Left cardiac atrium (tissue), 4 donors: ENCODE data around the gene LGR4. TPM values are rescaled to one million over a fixed set of nuclear protein-coding genes. Genes with fewer than 3 reads are reported as not detected.

Experiments used
- ATAC-seq, 2 donors: fragments of 200-7000 bp; cut with Tn5 transposase; one replicate each; pipeline ENCODE4 v1.9.1; 2020; ENCODE audit warnings: mild to moderate bottlenecking in 2 of 2, moderate library complexity in 2 of 2
- DNase-seq: peaks from one replicate; pipeline ENCODE4 v3.0.0-alpha.2; 2020
- intact Hi-C, 2 donors: fragments of 100-400 bp; cut with DNase I; formaldehyde crosslinking; loops; one replicate each; pipeline versions ENCODE4 v1.14.1 to v1.15.1; 2022 to 2023
- total RNA-seq, 2 donors: library from RNA; stranded (reverse); fragmentation: NEBNext Ultra II Directional; extraction: Animal tissue kit (Norgen Biotek cat#: 25700); gene quantifications; one replicate each; pipeline ENCODE4 v1.2.1, GENCODE V29; 2021
- donor health status: DM: no; HTN: yes; CAD: no.
- donor health status: DM: no; HTN: yes; CAD: no; lungs with severe emphysema.
- donor health status: DM: yes; HTN: yes; CAD: no.
- donor health status: Dilated cardiomyopathy.

Gene LGR4
- total RNA-seq, 2 donors from 2014 or later = 29.0 to 33.3 TPM

DNA sequence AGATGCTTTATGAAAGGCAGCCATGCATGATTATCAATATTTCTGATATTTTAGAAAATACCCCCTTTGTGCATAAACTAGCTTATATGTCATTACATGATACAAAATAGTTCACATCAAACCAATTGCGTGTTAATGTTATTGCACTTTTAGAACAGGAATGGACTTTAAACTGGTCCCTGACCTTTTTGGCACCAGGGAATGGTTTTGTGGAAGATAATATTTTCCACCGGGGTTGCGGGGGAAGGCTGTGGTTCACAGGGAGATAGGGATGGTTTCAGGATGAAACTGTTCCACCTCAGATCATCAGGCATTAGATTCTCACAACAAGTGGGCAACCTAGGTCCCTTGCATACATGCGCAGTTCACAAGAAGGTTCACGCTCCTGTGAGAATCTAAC lies 16.5 kb upstream of the LGR4 start:
- intact Hi-C loops = no loop called here
- no peak for ATAC-seq

DNA sequence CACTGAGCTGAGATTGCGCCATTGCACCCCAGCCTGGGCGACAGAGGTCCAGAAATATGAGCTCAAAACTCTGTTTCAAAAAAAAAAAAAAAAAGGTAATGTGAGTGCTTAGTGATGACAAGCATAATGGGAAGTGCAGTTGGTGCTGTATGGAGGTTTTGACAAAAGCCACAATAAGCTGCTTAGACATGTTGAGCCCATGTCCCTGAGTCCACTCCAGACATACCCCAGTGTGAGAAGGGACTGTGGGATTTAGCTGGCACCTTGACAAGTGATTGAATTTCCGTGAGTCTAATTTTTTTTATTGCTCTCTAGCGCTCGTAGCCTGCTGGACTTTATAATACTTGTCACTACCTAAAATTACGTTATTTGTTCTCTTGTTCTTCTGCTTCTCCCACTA lies 15.1 kb upstream of the LGR4 start:
- no peak for ATAC-seq
- intact Hi-C loops = loop anchor here in 1 of 2 donors (2.0 kb wide), 1 partner anchor 303 kb away; no protein-coding TSS in a partner anchor
- DNase-seq = no peak

More for the DNA sequence above, 16.5 kb upstream of the LGR4 start:
- DNase-seq = no peak

DNA sequence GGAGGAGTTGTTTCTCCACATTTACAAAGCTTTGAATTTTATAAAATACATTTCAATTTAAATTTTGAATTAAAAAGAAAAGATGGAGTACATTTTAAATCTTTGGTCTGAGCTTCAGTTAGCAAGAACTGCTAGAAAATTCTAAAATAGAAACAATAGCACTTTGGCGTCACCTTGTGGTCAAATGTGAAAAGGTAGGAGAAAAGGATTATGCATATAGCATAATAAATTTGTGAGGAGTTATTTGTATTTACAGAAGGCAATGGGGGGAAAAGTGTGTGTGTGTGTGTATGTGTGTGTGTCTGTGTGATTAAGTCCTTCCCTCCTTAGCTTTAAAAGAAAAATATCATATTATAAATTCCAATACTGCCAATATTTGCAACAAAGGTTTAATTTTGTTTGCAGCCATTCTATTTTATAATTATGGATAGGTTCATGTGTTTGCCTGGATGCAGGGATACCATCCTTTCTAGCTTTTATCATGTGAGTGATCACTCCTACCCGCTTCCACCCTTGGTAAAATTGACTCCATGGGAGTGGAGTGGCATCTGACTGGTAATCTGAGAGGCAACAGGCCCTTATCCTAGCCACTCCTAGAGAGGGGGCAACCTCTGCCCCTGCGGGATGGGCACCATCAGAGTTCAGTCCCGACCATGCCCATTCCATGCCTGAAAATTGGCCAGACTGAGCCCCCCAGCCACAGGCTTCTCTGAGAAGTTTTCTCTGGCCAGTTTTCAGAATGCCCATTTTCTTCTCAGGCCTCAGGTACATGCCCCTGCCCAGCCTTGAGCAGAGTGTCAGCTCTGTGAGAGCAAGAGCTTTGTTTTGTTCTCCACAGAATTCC lies 13.6 kb upstream of the LGR4 start:
- intact Hi-C loops = loop anchor here in 1 of 2 donors (2.0 kb wide), 1 partner anchor 301 kb away; no protein-coding TSS in a partner anchor
- peak; percentile 17 to 47 for ATAC-seq
- no peak for DNase-seq

DNA sequence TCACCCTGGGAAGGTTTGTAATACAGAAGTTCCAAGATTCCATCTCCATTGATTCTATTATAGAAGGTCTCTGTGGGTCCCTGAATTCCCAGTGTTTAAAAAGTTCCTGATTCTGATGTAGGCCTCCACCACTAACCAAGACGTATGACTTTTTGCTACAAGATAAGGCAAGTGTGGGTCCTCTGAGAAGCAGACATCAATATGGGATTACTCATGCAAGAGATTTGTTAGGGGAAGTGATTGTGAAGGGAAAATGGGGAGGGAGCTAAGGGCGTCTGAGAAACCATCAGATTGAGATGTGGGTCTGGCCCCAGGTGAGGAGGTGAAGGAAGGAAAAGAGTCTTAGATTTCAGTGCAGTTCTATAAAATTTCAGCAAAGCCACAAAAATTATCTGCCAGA lies 10.2 kb upstream of the LGR4 start:
- ATAC-seq (no peak), DNase-seq (no peak)
- intact Hi-C loops = loop anchor here in 1 of 2 donors (5.0 kb wide), 1 partner anchor 300 kb away; no protein-coding TSS in a partner anchor

DNA sequence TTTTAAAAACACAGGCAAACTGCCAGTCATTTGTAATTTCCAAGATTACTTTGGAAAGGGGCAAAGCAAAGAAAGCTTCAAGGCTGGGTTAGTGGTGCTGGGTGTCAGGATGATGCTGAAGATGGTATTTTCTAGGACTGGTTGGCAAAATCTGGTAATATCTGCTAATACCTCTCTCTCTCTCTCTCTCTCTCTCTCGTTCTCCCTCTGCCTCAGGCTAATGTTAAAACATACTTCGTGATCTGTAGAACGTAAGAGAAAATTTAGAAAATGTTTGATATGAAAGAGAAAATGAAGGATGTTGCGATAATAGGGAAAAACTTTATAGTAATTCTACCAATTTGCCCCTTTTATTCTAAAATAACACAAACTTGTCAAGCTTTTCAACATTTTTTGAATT lies 9.4 kb upstream of the LGR4 start:
- ATAC-seq (no peak), DNase-seq (no peak)
- intact Hi-C loops = loop anchor here in 1 of 2 donors (5.0 kb wide), 1 partner anchor 300 kb away; no protein-coding TSS in a partner anchor

DNA sequence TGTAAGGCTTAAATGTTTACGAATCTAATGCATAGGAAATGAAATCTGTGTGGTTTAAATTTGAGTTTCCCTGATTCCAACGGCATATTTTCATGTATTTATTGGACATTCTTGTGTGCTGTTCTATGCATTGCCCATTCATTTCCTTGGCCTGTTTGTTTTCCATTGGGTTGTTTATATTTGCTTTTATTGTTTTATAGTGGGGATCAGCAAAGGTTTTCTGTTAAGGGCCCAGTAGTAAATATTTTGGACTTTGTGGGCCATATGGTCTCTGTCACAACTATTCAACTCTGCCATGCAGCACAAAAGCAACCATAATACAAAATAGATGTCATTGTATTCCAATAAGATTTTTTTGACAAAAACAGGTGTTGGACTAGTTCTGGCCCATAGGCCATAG lies 5.2 kb upstream of the LGR4 start:
- intact Hi-C loops = loop anchor here in 1 of 2 donors (10.0 kb wide), 1 partner anchor 113 kb away; the partner anchor contains the start of gene CCDC34
- ATAC-seq = no peak
- DNase-seq = no peak

DNA sequence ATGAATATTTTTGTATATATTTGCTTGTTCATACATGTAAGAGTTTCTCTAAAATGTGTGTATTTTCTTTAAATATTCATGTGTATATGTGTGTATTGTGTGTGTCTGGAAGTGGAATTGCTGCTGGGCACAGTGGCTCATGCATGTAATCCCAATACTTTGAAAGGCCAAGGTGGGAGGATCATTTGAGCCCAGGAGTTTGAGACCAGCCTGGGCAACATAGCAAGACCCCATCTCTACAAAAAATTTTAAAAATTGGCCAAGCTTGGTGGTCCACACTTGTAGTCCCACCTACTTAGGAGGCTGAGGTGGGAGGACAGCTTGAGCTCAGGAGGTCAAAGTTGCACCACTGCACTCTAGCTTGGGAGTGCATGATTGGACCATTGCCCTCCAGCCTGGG lies 4.7 kb upstream of the LGR4 start:
- DNase-seq (no peak), ATAC-seq (no peak)
- intact Hi-C loops = loop anchor here in 1 of 2 donors (10.0 kb wide), 1 partner anchor 112 kb away; the partner anchor contains the start of gene CCDC34

DNA sequence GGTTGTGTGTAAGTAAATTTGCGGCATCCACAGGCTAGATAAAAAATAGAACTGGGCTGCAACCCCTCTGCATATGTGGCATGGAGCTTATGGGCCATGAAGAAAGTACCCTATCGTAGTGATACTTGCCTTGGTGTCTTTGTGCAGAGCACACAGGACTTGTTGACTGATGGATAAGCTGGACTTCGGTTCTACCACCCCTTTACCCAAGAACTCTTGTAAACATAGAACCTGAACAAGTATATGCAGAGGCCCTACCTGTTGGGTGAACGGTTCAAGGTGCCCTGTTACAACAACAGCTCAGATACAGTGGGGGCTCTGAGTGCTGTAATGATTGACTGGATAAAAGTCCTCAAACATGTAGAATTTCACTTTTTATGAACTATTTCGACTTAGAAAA lies 3.0 kb upstream of the LGR4 start:
- no peak for DNase-seq
- intact Hi-C loops = loop anchor here in 1 of 2 donors (10.0 kb wide), 1 partner anchor 111 kb away; the partner anchor contains the start of gene CCDC34
- ATAC-seq = no peak

DNA sequence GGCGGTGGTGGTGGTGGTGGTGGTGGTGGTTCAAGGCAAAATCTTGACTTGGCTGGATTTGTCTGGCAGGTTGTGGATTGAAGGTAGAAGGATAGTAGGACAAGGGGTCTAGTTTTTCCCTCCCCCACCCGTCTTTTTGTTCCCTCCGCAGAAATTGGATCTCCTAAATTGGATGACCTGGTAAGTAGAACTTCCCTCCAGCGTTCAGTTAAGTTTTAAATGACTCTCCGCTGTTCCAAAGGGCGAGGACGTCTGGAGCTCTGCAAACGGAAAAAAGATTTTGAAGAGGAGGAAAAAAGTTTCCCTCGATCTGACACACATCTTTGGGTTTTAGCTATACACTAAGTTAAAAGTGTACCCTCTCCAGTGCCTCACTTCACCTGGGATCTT lies 422 bp upstream of the LGR4 start:
- DNase-seq (no peak), ATAC-seq (peak in 1 of 2 donors; percentile 6)
- intact Hi-C loops = loop anchor here in 1 of 2 donors (10.0 kb wide), 1 partner anchor 108 kb away; the partner anchor contains the start of gene CCDC34

DNA sequence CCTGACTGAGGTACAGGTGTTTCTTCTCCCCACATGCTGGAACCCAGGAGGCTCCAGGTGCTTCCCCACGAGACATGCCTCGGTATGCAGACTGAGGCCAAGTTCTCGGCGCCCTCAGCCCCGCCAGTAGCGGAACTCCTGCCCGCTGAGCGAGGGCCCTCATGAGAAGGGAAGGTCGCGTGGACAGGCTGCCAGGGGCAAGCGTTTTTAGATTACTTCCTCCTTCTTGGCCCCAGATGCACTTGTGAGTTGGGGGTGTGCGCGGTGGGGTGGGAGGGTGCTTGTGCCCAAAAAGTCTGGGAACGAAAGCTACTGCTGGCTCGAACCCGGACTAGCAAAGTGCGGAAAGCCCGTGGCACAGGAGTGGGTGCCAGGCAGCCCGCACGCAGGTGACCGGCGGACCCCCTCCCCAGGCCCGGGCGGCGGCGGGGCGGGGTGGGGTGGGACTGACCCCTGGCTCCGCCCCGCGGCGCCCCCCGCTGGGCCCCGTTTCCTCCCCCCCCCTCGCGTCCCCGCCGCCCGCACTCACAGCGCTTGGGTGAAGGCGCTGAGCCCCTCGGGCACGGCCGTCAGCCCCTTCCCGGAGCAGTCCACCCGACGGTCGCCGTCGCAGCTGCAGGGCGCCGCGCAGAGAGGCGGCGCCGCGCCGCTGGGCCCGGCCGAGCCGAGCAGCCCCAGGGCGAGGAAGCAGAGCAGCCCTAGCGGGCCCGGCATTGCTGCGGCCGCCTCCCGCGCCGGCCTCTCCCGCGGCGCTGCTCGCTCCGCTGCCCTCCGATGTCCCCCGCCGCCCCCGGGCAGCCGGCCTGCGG lies 797 bp downstream of the LGR4 start:
- ATAC-seq (peak; percentile 50 to 66), DNase-seq (peak; percentile 47)
- intact Hi-C loops = loop anchor here in 1 of 2 donors (10.0 kb wide), 1 partner anchor 107 kb away; the partner anchor contains the start of gene CCDC34

DNA sequence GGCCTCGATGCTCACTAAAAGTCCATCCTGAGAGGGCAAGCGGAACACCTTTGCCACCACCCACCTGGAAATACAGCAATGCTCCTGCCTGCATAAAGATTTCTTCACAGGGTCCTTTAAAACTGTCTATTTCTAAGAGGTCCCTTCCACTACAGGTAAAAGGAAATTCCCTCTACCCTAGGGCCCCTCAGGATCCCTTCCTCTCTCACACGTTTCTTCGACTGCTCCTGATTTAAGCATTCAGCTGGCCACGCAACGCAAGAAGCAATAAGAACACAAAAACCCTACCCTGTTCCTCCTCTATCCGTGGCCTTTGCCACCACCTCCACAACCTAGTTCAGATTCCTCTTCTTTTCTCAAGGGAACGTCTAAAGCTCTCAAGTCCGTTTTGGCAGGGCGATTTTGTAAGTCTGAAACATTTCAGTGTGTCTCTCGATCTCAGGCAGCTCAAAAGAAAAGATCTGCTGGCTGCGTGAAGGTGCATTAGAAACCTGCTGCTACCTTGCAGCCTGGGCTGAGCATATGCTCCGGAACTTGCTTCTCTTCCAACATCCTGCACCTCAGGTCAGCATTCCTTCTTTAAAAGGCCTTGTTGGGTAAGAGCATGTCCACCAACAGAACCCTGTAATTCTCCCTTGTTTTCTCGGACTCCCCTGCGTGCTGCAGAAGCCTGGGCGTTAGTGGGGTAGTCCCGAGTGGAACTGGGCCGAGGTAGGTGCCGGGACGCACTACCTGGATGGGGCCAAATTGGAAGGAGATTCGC lies 1.6 kb downstream of the LGR4 start:
- ATAC-seq (no peak), DNase-seq (no peak)
- intact Hi-C loops = loop anchor here in 1 of 2 donors (10.0 kb wide), 1 partner anchor 106 kb away; the partner anchor contains the start of gene CCDC34

DNA sequence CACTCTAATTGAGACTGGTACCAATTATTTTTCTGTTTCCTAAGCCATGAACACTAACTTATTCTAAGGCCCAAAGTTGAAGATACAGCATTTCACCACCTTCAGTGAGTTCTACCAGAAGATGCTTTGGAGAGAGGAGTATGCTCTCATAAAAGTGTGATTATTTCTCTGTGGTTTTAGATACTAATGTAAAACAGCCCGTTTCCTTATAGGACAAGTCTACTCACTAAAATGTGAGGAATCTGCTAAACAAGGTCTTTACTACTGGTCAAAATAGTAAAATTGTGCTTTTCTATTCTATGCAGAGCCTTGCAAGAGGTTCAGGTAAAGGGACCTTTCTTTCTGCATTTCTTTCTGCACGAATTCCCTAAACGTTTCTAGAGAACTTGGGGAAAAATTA lies 2.4 kb downstream of the LGR4 start:
- intact Hi-C loops = loop anchor here in 1 of 2 donors (10.0 kb wide), 1 partner anchor 105 kb away; the partner anchor contains the start of gene CCDC34
- no peak for ATAC-seq

DNA sequence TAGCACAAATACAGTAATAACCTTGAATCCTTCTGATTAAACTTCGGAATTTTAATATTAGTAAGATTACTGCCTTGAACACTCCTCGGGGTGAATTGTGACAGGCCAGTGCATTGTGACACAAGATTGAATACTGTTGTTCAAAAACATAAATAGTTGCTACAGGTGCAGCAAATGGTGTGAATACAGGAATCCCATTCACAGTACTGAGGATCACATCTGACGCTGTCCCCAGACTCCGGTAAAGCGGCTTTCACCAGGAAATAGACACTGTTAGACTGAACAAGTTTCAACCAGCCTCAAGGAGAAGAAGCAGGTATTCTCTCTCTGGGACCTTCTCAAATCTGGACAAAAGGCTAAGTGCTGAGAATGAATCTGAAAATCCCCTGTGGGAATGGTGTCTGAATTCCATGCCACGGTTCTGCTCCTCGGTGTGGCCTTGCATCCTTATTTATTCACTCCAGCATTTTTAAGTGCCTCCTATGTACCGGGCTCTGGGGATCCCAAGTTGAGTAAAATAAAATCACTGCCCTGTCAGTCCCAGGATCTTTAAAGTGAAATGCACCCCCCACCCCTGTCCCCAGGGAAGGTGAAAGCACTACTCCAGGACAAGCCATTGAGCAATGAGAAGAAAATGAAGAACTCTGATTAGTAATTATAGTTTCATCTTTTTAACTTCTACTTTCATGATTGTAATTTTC lies 3.4 kb downstream of the LGR4 start:
- DNase-seq = no peak
- no peak for ATAC-seq
- intact Hi-C loops = no loop called here

More for the DNA sequence above, 2.4 kb downstream of the LGR4 start:
- DNase-seq = no peak

DNA sequence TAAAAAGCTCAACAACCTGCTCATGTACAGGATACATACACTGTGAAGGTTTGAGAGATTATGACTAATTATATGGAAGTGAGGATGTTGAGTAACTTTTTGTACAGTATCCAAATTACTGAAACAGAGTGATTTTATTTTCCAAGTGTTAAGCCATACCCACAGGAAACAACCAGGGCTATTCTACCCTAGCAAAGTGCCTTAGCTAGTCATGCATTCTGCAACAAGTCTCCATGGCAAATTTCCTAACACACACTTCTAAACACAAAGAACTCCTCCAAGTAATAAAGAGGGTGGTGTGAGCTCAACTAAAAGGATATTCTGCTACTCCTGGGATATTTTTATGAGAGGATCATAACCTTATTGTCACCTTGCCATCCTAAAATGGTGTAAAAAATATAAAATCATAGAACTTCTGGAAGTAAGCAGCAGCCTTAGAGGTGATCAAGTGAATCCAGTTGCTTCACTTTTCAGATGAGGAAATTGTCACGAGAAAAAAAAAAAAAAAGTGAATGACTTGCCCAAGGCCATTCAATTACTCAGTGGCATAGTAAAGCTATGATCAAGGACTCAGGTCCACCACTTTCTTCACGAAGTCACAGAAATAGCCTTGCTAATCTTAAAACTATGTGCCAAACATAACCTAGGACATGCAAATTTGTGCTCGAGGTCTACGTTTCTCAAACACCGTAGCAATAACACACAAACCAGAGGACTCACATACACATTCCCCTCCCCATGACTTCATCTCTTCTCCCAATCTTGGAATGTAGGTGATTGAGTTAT lies 4.2 kb downstream of the LGR4 start:
- intact Hi-C loops = no loop called here
- ATAC-seq (peak in 1 of 2 donors; percentile 16), DNase-seq (no peak)

DNA sequence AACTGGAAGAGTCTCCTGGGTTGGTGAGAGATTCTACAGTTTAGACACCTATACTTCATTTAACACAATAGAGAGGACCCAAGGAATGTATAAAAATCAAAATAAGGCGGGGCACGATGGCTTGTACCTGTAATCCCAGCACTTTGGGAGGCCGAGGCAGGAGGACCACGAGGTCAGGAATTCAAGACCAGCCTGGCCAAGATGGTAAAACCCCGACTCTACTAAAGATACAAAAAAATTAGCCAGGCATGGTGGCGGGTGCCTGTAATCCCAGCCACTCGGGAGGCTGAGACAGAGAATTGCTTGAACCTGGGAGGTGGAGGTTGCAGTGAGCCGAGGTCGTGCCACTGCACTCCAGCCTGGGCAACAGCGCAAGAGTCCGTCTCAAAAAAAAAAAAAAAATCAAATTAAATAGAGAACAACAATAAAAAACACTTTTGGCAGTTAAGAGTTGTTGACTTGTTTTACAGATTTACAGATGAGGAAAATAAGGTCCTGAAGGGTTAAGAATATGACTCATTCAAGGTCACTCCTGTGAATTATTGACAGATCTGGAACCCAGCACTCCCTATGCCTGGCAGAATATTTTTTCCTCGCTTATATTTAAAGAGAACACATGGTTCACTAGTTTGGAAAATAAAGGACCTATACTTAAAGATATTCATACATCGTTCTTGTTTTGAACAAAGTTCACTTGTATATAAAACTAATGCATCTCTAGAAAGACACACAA lies 5.2 kb downstream of the LGR4 start:
- ATAC-seq = no peak
- DNase-seq = no peak
- intact Hi-C loops = no loop called here

DNA sequence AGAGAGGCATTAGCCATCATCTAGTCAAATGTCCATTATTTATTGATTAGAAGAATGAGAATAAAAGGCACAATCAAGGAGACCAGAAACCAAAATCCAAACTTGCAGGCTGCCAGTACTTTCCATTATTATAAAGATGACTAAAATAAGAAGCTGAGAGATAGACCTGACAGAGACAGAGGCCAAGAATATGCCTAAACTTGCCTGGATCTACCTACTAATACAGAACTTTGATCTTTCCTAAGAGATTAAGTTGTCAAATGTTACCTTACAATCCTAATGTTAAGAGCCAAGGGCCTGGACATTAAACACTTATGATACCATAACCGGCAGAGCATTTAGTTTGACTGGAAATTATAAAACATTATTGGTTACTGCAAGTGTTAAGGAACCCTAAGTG lies 6.2 kb downstream of the LGR4 start:
- DNase-seq (no peak), ATAC-seq (no peak)
- intact Hi-C loops = no loop called here

DNA sequence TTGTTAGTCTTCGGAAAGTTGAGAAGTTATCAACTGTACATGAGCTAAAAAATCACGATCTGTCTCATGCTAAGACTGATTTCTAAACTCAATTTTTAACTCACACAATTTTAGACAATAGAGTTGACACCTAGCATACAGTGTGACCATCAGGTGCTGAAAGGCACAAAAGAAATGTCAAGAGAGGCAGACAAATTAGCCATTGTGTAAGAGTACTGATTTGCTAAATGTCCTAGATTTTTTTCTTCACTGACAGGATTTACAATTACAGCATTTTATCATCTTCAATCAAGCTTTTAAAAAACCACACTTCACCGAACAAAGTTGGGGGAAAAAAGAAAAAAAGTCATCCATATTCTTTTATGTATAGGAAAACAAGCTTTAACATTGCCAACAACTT lies 7.0 kb downstream of the LGR4 start:
- no peak for ATAC-seq
- DNase-seq = no peak
- intact Hi-C loops = no loop called here
